SK-N-SH (cell line): Measurements from ENCODE around the gene HP1BP3. TPM values are rescaled to one million over a fixed set of nuclear protein-coding genes. Genes with fewer than 3 reads are reported as not detected.

ENCODE experiments used
- CTCF ChIA-PET: fragments of 300-600, 350-600 bp; formaldehyde crosslinking; extraction: SDS; loops from one replicate; lab custom pipeline; 2021; lab: Yijun Ruan, JAX
- POLR2A ChIA-PET: fragments of 350-600 bp; sonication (Branson Sonifier 250); formaldehyde crosslinking; extraction: SDS; loops from one replicate; lab custom pipeline; 2020; ENCODE audit warnings: antibody characterized with exemption, inconsistent platforms; lab: Yijun Ruan, JAX
- DNase-seq: peaks from one replicate; pipeline ENCODE4 v3.0.0; 2012
- H2AFZ ChIP-seq: fragments of 200-600 bp; sonication (generic); 2 replicates; pipeline ENCODE4 v1.8.1; 2016; ENCODE audit warnings: antibody characterized with exemption, mild to moderate bottlenecking, low read depth
- H3F3A ChIP-seq: fragments of 200-600 bp; sonication (generic); replicated peaks from 2 replicates; pipeline ENCODE3; 2016; ENCODE audit warnings: antibody characterized with exemption, mild to moderate bottlenecking; ENCODE audit not compliant: insufficient read depth
- H3K27ac ChIP-seq, 2 experiments: fragments of 200-500 bp in 1 of 2; fragments of 200-600 bp in 1 of 2; sonication (Bioruptor generic) in 1 of 2; sonication (generic), shearing (Covaris generic) in 1 of 2; 2 replicates each; pipeline versions ENCODE4 v1.5.1 to v1.6.1; 2014 to 2016; ENCODE audit warnings: low read depth in 2 of 2, inconsistent platforms in 1 of 2, low read length in 1 of 2, mild to moderate bottlenecking in 1 of 2, mixed read lengths in 1 of 2
- H3K27me3 ChIP-seq: fragments of 200-600 bp; sonication (generic), shearing (Covaris generic); 2 replicates; pipeline ENCODE4 v1.6.1; 2016; ENCODE audit warnings: mixed run types; ENCODE audit not compliant: insufficient read depth
- H3K36me3 ChIP-seq, 2 experiments: fragments of 200-500 bp in 1 of 2; fragments of 200-600 bp in 1 of 2; sonication (Bioruptor generic) in 1 of 2; sonication (generic) in 1 of 2; replicated peaks in 1 of 2; 2 replicates each; pipeline versions ENCODE3 to v1.5.1; 2014 to 2016; ENCODE audit warnings: low read length in 1 of 2, mild to moderate bottlenecking in 1 of 2; ENCODE audit not compliant: insufficient read depth in 2 of 2, control insufficient read depth in 1 of 2
- H3K4me1 ChIP-seq, 2 experiments: fragments of 200-500 bp in 1 of 2; fragments of 200-600 bp in 1 of 2; sonication (Bioruptor generic) in 1 of 2; sonication (generic), shearing (Covaris generic) in 1 of 2; 2 replicates each; pipeline versions ENCODE4 v1.5.1 to v1.6.1; 2014 to 2016; ENCODE audit warnings: low read depth in 1 of 2, low read length in 1 of 2, mixed run types in 1 of 2; ENCODE audit not compliant: insufficient read depth in 2 of 2, control insufficient read depth in 1 of 2
- H3K4me2 ChIP-seq: fragments of 200-600 bp; sonication (generic), shearing (Covaris generic); 2 replicates; pipeline ENCODE4 v1.6.1; 2017; ENCODE audit warnings: mixed run types
- H3K4me3 ChIP-seq, 2 experiments: fragments of 200-500 bp in 1 of 2; fragments of 200-600 bp in 1 of 2; sonication (Bioruptor generic) in 1 of 2; sonication (generic), shearing (Covaris generic) in 1 of 2; 2 replicates each; pipeline versions ENCODE4 v1.5.1 to v1.8.1; 2014 to 2016; ENCODE audit warnings: low read depth in 2 of 2, inconsistent platforms in 1 of 2, low read length in 1 of 2, mild to moderate bottlenecking in 1 of 2, mixed read lengths in 1 of 2, moderate library complexity in 1 of 2
- H3K79me2 ChIP-seq: fragments of 200-600 bp; sonication (generic); 2 replicates; pipeline ENCODE4 v1.8.1; 2017; ENCODE audit warnings: mild to moderate bottlenecking; ENCODE audit not compliant: insufficient read depth
- H3K9ac ChIP-seq: fragments of 200-600 bp; sonication (generic); 2 replicates; pipeline ENCODE4 v1.6.1; 2017; ENCODE audit warnings: mixed run types
- H3K9me2 ChIP-seq: fragments of 200-600 bp; sonication (generic); 2 replicates; pipeline ENCODE4 v1.6.1; 2017; ENCODE audit warnings: mixed run types
- H3K9me3 ChIP-seq: fragments of 200-600 bp; sonication (generic); 2 replicates; pipeline ENCODE4 v1.6.1; 2017; ENCODE audit warnings: mixed run types, mild to moderate bottlenecking, moderate library complexity
- H4K20me1 ChIP-seq: fragments of 200-600 bp; sonication (generic); 2 replicates; pipeline ENCODE4 v1.6.1; 2017; ENCODE audit warnings: mild to moderate bottlenecking, mixed run types; ENCODE audit not compliant: insufficient read depth
- CHD2 ChIP-seq: fragments of 150-350 bp; IDR thresholded peaks from 2 replicates; pipeline ENCODE4 v1.6.1; 2018; ENCODE audit warnings: low read length; ENCODE audit not compliant: partially characterized antibody
- ELF1 ChIP-seq: IDR thresholded peaks from 2 replicates; pipeline ENCODE4 v1.4.0; 2012
- EZH2phosphoT487 ChIP-seq: fragments of 200-600 bp; sonication (generic); IDR thresholded peaks from 2 replicates; pipeline ENCODE4 v1.6.1; 2017; ENCODE audit warnings: low read depth, mixed run types, mild to moderate bottlenecking, antibody characterized with exemption, moderate library complexity, borderline replicate concordance
- FOSL2 ChIP-seq: IDR thresholded peaks from 2 replicates; pipeline ENCODE4 v1.4.0; 2012; ENCODE audit warnings: low read depth, mild to moderate bottlenecking, moderate library complexity, borderline replicate concordance
- FOXJ3 ChIP-seq: sonication (generic); formaldehyde crosslinking; IDR thresholded peaks from 2 replicates; pipeline ENCODE4 v1.5.1; 2020; ENCODE audit warnings: mild to moderate bottlenecking, missing genetic modification reagents
- GABPA ChIP-seq: IDR thresholded peaks from 2 replicates; pipeline ENCODE4 v1.4.0; 2012; ENCODE audit warnings: low read depth, mild to moderate bottlenecking
- GATA2 ChIP-seq: sonication (generic); formaldehyde crosslinking; IDR thresholded peaks from 2 replicates; pipeline ENCODE4 v1.5.0; 2020; ENCODE audit warnings: mild to moderate bottlenecking, missing genetic modification reagents
- IRF3 ChIP-seq: fragments of 150-350 bp; IDR thresholded peaks from 2 replicates; pipeline ENCODE4 v1.6.1; 2016; ENCODE audit warnings: mild to moderate bottlenecking, low read depth, low read length
- JUND ChIP-seq: IDR thresholded peaks from 2 replicates; pipeline ENCODE4 v1.4.0; 2012
- MXI1 ChIP-seq: IDR thresholded peaks from 2 replicates; pipeline ENCODE4 v1.6.1; 2012; ENCODE audit warnings: mild to moderate bottlenecking, low read depth, low read length, improper control_type of control experiment
- NFIC ChIP-seq: IDR thresholded peaks from 2 replicates; pipeline ENCODE4 v1.4.0; 2012; ENCODE audit warnings: borderline replicate concordance
- NRF1 ChIP-seq: IDR thresholded peaks from 2 replicates; pipeline ENCODE4 v1.6.1; 2012; ENCODE audit warnings: low read depth, mild to moderate bottlenecking, low read length
- PBX3 ChIP-seq: IDR thresholded peaks from 2 replicates; pipeline ENCODE4; 2012
- POLR2AphosphoS5 ChIP-seq: IDR thresholded peaks from 2 replicates; pipeline ENCODE4 v1.6.1; 2012; ENCODE audit warnings: low read depth, low read length
- RAD21 ChIP-seq: IDR thresholded peaks from 2 replicates; pipeline ENCODE4 v1.6.1; 2012; ENCODE audit warnings: mild to moderate bottlenecking, low read length
- RCOR1 ChIP-seq: fragments of 150-350 bp; IDR thresholded peaks from 2 replicates; pipeline ENCODE4 v1.6.1; 2017; ENCODE audit warnings: antibody characterized with exemption, low read length
- RFX5 ChIP-seq: IDR thresholded peaks from 2 replicates; pipeline ENCODE4 v1.6.1; 2012; ENCODE audit warnings: mild to moderate bottlenecking, improper control_type of control experiment, low read length
- RXRA ChIP-seq: IDR thresholded peaks from 2 replicates; pipeline ENCODE4 v1.4.0; 2012; ENCODE audit warnings: low read depth, mild to moderate bottlenecking, borderline replicate concordance
- TAF1 ChIP-seq: IDR thresholded peaks from 2 replicates; pipeline ENCODE4 v1.6.1; 2012; ENCODE audit warnings: low read depth, mild to moderate bottlenecking, low read length, moderate library complexity, borderline replicate concordance
- TCF12 ChIP-seq: IDR thresholded peaks from 2 replicates; pipeline ENCODE4 v1.4.0; 2012
- TEAD4 ChIP-seq: IDR thresholded peaks from 2 replicates; pipeline ENCODE4 v1.4.0; 2012; ENCODE audit warnings: mild to moderate bottlenecking, borderline replicate concordance; ENCODE audit not compliant: insufficient read depth
- USF1 ChIP-seq: IDR thresholded peaks from 2 replicates; pipeline ENCODE4 v1.4.0; 2012; ENCODE audit warnings: low read depth, borderline replicate concordance
- ZBTB33 ChIP-seq: IDR thresholded peaks from 2 replicates; pipeline ENCODE4 v1.4.0; 2012; ENCODE audit warnings: low read depth, borderline replicate concordance
- WGBS: methylation state at CpG from one replicate; pipeline ENCODE4 v1.1.6; 2017; ENCODE audit warnings: low lambda C conversion rate; 5-methylcytosine and 5-hydroxymethylcytosine counted together
- polyA plus RNA-seq, 3 experiments: library from polyadenylated mRNA; depleted of rRNA; stranded (reverse); fragments of >200 nt; gene quantifications; 2 replicates each; pipeline ENCODE4 v1.2.3, GENCODE V29; 2012
- TF ChIP-seq, protein P1 (sequence below): fragments of 150-350 bp; IDR thresholded peaks from 2 replicates; pipeline ENCODE4 v1.6.1; 2017; ENCODE audit warnings: antibody characterized with exemption, low read length, low read depth, borderline replicate concordance
- TF ChIP-seq, protein P2 (sequence below): fragments of 200-600 bp; sonication (generic); IDR thresholded peaks from 2 replicates; pipeline ENCODE4 v1.6.1; 2017; ENCODE audit warnings: antibody characterized with exemption, mild to moderate bottlenecking, moderate library complexity
- TF ChIP-seq, protein P3 (sequence below): IDR thresholded peaks from 2 replicates; pipeline ENCODE4 v1.4.0; 2012; ENCODE audit warnings: low read depth

The HP1BP3 gene
- polyA plus RNA-seq, 1 of the 3 experiments (the other 2 are of a cell fraction), result 236 TPM

- Histone ChIP-seq H3K4me3 (peak overlapping the region; percentile 72 to 95), H3K9me2 (no peaks in the 10 kb centered on the region), H4K20me1 (peaks cover 49% of the 10 kb centered on the region), H3K27me3 (no peaks in the 10 kb centered on the region), H3K4me1 (peaks cover 3 to 6% of the 10 kb centered on the region in 2 experiments; a peak in 2 of 4 replicates), H3K9ac (peak overlapping the region; percentile 98), H3K9me3 (no peaks in the 10 kb centered on the region), H3K27ac (peak overlapping the region; percentile 87 to 96), H3K36me3 (no peaks in the 10 kb centered on the region), H3K4me2 (peak overlapping the region; percentile 72), H3K79me2 (peaks cover 50% of the 10 kb centered on the region), H3F3A (peaks cover 17% of the 10 kb centered on the region), H2AFZ (no peak overlapping the region)
- POLR2A ChIA-PET, result interaction anchor here (0.6 to 1.7 kb wide), 14 partner anchors 11 to 704 kb away, joined by 3 to 10 read pairs (median 3); no protein-coding TSS in a partner anchor
- CTCF ChIA-PET, result interaction anchor here (0.6 to 2.6 kb wide), 10 partner anchors 13 to 409 kb away, joined by 3 to 13 read pairs (median 3); no protein-coding TSS in a partner anchor
- 1% methylated on average over 46 of the region's 102 CpGs for WGBS
- peak; percentile 98 for DNase-seq
- no peak for TF ChIP-seq RCOR1
- TF ChIP-seq GABPA, result no peak
- TF ChIP-seq USF1, result no peak
- TF ChIP-seq, protein P1, sequence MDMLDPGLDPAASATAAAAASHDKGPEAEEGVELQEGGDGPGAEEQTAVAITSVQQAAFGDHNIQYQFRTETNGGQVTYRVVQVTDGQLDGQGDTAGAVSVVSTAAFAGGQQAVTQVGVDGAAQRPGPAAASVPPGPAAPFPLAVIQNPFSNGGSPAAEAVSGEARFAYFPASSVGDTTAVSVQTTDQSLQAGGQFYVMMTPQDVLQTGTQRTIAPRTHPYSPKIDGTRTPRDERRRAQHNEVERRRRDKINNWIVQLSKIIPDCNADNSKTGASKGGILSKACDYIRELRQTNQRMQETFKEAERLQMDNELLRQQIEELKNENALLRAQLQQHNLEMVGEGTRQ, result no peak
- no peak for TF ChIP-seq IRF3
- TF ChIP-seq PBX3, result no peak
- TF ChIP-seq NRF1, result peak; percentile 99
- TF ChIP-seq RXRA, result no peak
- TF ChIP-seq GATA2 (CRISPR knock-in tag), result no peak
- TF ChIP-seq, protein P2, sequence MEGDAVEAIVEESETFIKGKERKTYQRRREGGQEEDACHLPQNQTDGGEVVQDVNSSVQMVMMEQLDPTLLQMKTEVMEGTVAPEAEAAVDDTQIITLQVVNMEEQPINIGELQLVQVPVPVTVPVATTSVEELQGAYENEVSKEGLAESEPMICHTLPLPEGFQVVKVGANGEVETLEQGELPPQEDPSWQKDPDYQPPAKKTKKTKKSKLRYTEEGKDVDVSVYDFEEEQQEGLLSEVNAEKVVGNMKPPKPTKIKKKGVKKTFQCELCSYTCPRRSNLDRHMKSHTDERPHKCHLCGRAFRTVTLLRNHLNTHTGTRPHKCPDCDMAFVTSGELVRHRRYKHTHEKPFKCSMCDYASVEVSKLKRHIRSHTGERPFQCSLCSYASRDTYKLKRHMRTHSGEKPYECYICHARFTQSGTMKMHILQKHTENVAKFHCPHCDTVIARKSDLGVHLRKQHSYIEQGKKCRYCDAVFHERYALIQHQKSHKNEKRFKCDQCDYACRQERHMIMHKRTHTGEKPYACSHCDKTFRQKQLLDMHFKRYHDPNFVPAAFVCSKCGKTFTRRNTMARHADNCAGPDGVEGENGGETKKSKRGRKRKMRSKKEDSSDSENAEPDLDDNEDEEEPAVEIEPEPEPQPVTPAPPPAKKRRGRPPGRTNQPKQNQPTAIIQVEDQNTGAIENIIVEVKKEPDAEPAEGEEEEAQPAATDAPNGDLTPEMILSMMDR, result no peak
- no peak for TF ChIP-seq NFIC
- TF ChIP-seq TAF1, result peak; percentile 76
- TF ChIP-seq TEAD4, result no peak
- TF ChIP-seq MXI1, result no peak; the same call in 1 of the 2 replicates
- no peak for TF ChIP-seq FOSL2
- no peak for TF ChIP-seq RFX5
- TF ChIP-seq ZBTB33, result no peak
- peak; percentile 61 for TF ChIP-seq POLR2AphosphoS5
- no peak for TF ChIP-seq FOXJ3 (CRISPR knock-in tag)
- TF ChIP-seq ELF1, result no peak
- TF ChIP-seq CHD2, result peak; percentile 70
- TF ChIP-seq, protein P3, sequence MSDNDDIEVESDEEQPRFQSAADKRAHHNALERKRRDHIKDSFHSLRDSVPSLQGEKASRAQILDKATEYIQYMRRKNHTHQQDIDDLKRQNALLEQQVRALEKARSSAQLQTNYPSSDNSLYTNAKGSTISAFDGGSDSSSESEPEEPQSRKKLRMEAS, result peak; percentile 31; the same call in 1 of the 2 replicates
- TF ChIP-seq EZH2phosphoT487, result no peak
- no peak for TF ChIP-seq JUND
- no peak for TF ChIP-seq RAD21
- TF ChIP-seq TCF12, result no peak
These were observed 666 bp downstream of the HP1BP3 start for GRCh38 chr1:20786253-20787028.
